K562 (cell line): ENCODE measurements around the gene PRKACA. TPM values are rescaled to one million over a fixed set of nuclear protein-coding genes. Genes with fewer than 3 reads are reported as not detected.

Experiments used
- ATAC-seq: fragments of 200-7000 bp; cut with Tn5 transposase; 3 replicates; pipeline ENCODE4 v1.9.1; 2020; ENCODE audit warnings: moderate library complexity
- BruUV-seq: library from RNA; stranded (reverse); fragments of 400-500 nt; replicated peaks from 2 replicates; lab custom pipeline; 2021; lab: Mats Ljungman, UMichigan
- CTCF ChIA-PET: fragments of 300-600 bp; formaldehyde crosslinking; extraction: SDS; loops from one replicate; lab custom pipeline; 2021; ENCODE audit warnings: low intra/inter-chr PET ratio; lab: Yijun Ruan, JAX
- POLR2A ChIA-PET: fragments of 300-600, 350-650 bp; sonication (Branson Sonifier 250); formaldehyde crosslinking; extraction: SDS; loops from one replicate; lab custom pipeline; 2021; ENCODE audit warnings: antibody characterized with exemption, inconsistent platforms; lab: Yijun Ruan, JAX
- DNase-seq, 4 experiments: peaks; one replicate each; pipeline versions ENCODE4 v3.0.0 to v3.0.0-alpha.2; 2011 to 2018; ENCODE audit warnings: low spot score in 3 of 4, mixed read lengths in 3 of 4; ENCODE audit errors: extremely low read depth in 1 of 4
- FAIRE-seq: peaks from 2 replicates; lab custom pipeline; 2011; peaks lifted over from hg19 to GRCh38; lab: Jason Lieb, UNC
- H2AFZ ChIP-seq: 2 replicates; pipeline ENCODE4 v1.6.0; 2011; ENCODE audit warnings: low read depth, low read length, control low read depth, inconsistent platforms
- H3K27ac ChIP-seq: fragments of 200-600 bp; 3 replicates; pipeline ENCODE4 v1.8.0; 2011; ENCODE audit warnings: low read depth, mild to moderate bottlenecking, control low read depth, inconsistent platforms, low read length, moderate library complexity, mixed read lengths; ENCODE audit errors: extremely low read depth
- H3K27me3 ChIP-seq, 2 experiments: fragments of 300-600 bp in 1 of 2; 2 replicates in 1 of 2; 3 replicates in 1 of 2; pipeline versions ENCODE4 v1.6.0 to v1.8.0; 2011; ENCODE audit warnings: inconsistent platforms in 2 of 2, low read length in 2 of 2, mild to moderate bottlenecking in 1 of 2, mixed read lengths in 1 of 2, moderate library complexity in 1 of 2; ENCODE audit not compliant: control insufficient read depth in 2 of 2, insufficient read depth in 2 of 2
- H3K36me3 ChIP-seq: fragments of 300-600 bp; 3 replicates; pipeline ENCODE4 v1.8.0; 2011; ENCODE audit warnings: mild to moderate bottlenecking, low read length, inconsistent platforms; ENCODE audit not compliant: control insufficient read depth, insufficient read depth
- H3K4me1 ChIP-seq, 2 experiments: fragments of 200-600 bp in 1 of 2; replicated peaks in 1 of 2; 2 replicates in 1 of 2; 3 replicates in 1 of 2; pipeline versions ENCODE4 v1.5.1 to v1.8.0; 2011; ENCODE audit warnings: inconsistent platforms in 2 of 2, low read length in 2 of 2, mild to moderate bottlenecking in 1 of 2, mixed read lengths in 1 of 2, moderate library complexity in 1 of 2; ENCODE audit not compliant: control insufficient read depth in 2 of 2, insufficient read depth in 2 of 2
- H3K4me2 ChIP-seq: 2 replicates; pipeline ENCODE4 v1.6.1; 2011; ENCODE audit warnings: low read length, control low read depth, inconsistent platforms, mixed read lengths; ENCODE audit not compliant: insufficient read depth
- H3K4me3 ChIP-seq: fragments of 200-600 bp; sonication (generic), shearing (Covaris generic); 2 replicates; pipeline ENCODE4 v1.5.1; 2016; ENCODE audit warnings: control low read depth, inconsistent platforms
- H3K79me2 ChIP-seq: fragments of 200-600 bp; 3 replicates; pipeline ENCODE4 v1.8.0; 2011; ENCODE audit warnings: low read length, inconsistent platforms; ENCODE audit not compliant: control insufficient read depth, insufficient read depth
- H3K9ac ChIP-seq, 2 experiments: 2 replicates each; pipeline versions ENCODE4 v1.6.0 to v1.6.1; 2011; ENCODE audit warnings: low read depth in 2 of 2, low read length in 2 of 2, control low read depth in 1 of 2, inconsistent platforms in 1 of 2, mild to moderate bottlenecking in 1 of 2, mixed read lengths in 1 of 2; ENCODE audit not compliant: insufficient read depth in 1 of 2
- H3K9me1 ChIP-seq: one replicate; pipeline ENCODE4 v1.6.0; 2011; ENCODE audit warnings: inconsistent platforms, mild to moderate bottlenecking, low read length, moderate library complexity; ENCODE audit not compliant: control insufficient read depth, insufficient read depth
- H3K9me3 ChIP-seq: replicated peaks from 2 replicates; pipeline ENCODE4 v1.5.1; 2011; ENCODE audit warnings: low read depth, low read length, inconsistent platforms; ENCODE audit not compliant: control insufficient read depth, insufficient read depth
- H4K20me1 ChIP-seq: replicated peaks from 2 replicates; pipeline ENCODE4 v1.6.1; 2011; ENCODE audit warnings: low read length, inconsistent platforms, mixed read lengths; ENCODE audit not compliant: control insufficient read depth, insufficient read depth
- BCOR ChIP-seq: fragments of 450-650 bp; IDR thresholded peaks from 2 replicates; pipeline ENCODE4 v1.6.1; 2016
- ZNF121 ChIP-seq: sonication (generic); formaldehyde crosslinking; conservative IDR thresholded peaks from 2 replicates; pipeline ENCODE4 v1.8.0; 2022; ENCODE audit warnings: missing genetic modification reagents
- ZNF77 ChIP-seq: fragments of 250-450 bp; sonication (Bioruptor Pico); IDR thresholded peaks from 2 replicates; pipeline ENCODE4 v1.5.0; 2020
- WGBS: fragments of 100-300 bp; shearing (Covaris generic); methylation state at CpG from one replicate; pipeline ENCODE4 v1.1.6; 2016; ENCODE audit warnings: low coverage, mixed read lengths; ENCODE audit not compliant: insufficient coverage; ENCODE audit errors: missing lambda C conversion rate; 5-methylcytosine and 5-hydroxymethylcytosine counted together
- in situ Hi-C: fragments of 300-500 bp; cut with MboI; formaldehyde crosslinking; loops from 4 replicates; pipeline ENCODE4 v1.15.0; 2018; ENCODE audit warnings: inconsistent platforms, mixed read lengths
- intact Hi-C: fragments of 100-400 bp; cut with micrococcal nuclease; formaldehyde crosslinking; loops from 2 replicates; pipeline ENCODE4 v1.14.2; 2022
- polyA plus RNA-seq, 8 experiments: library from polyadenylated mRNA; depleted of rRNA in 4 of 8; stranded (reverse) in 5 of 8; unstranded in 3 of 8; fragments of >200 nt; fragmentation: Nextera tagmentation in 2 of 8; fragmentation: Illumina TruSeq in 1 of 8; extraction: Ambion mirVana in 2 of 8; extraction: Trizol in 1 of 8; gene quantifications; 2 replicates each; pipeline versions ENCODE4 v1.2.1 to v1.2.3, GENCODE V29; 2011 to 2014; ENCODE audit warnings: inconsistent platforms in 1 of 8, missing spikeins in 1 of 8
- total RNA-seq, 7 experiments: library from RNA; depleted of rRNA in 6 of 7; stranded (reverse); fragments of >200 nt in 6 of 7; fragmentation: Illumina TruSeq in 2 of 7; extraction: Trizol in 2 of 7; gene quantifications; 2 replicates each; pipeline versions ENCODE4 v1.2.1 to v1.2.3, GENCODE V29; 2011 to 2021; ENCODE audit warnings: low replicate concordance in 1 of 7
- TF ChIP-seq, protein P1 (sequence below): fragments of 450-650 bp; formaldehyde crosslinking; IDR thresholded peaks from 2 replicates; pipeline ENCODE4 v1.4.0; 2022; ENCODE audit warnings: missing genetic modification characterization

The PRKACA gene
- total and polyA plus RNA-seq, 9 of the 15 experiments (the other 6 are each of a cell fraction or from before 2014, with no cell fraction given): 1.2 to 63.1 (median 13.0) TPM

DNA sequence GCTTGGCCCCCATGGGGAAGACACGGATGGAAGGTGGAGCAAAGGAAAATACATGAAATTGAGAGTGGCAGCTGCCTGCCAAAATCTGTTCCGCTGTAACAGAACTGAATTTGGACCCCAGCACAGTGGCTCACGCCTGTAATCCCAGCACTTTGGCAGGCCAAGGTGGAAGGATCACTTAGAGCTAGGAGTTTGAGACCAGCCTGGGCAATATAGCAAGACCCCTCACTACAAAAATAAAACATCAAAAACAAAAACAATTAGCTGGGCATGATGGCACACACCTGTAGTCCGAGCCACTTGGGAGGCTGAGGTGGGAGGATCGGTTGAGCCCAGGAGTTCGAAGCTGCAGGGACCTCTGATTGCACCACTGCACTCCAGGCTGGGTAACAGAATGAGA, 65.1 kb downstream of the PRKACA start:
- in situ Hi-C loops: loop anchor here (25.0 kb wide), 1 partner anchor 465 kb away; no protein-coding TSS in a partner anchor
- H3K79me2 ChIP-seq: no peaks in the 10 kb centered on the region
- ChIA-PET CTCF (no interaction called here), POLR2A (interaction anchor here (0.6 to 1.1 kb wide), 3 partner anchors 10 to 126 kb away, joined by 3 to 4 read pairs (median 3); no protein-coding TSS in a partner anchor)
- no peak overlapping the region for H3K27ac ChIP-seq
- H2AFZ ChIP-seq: no peak overlapping the region
- TF ChIP-seq, protein P1, sequence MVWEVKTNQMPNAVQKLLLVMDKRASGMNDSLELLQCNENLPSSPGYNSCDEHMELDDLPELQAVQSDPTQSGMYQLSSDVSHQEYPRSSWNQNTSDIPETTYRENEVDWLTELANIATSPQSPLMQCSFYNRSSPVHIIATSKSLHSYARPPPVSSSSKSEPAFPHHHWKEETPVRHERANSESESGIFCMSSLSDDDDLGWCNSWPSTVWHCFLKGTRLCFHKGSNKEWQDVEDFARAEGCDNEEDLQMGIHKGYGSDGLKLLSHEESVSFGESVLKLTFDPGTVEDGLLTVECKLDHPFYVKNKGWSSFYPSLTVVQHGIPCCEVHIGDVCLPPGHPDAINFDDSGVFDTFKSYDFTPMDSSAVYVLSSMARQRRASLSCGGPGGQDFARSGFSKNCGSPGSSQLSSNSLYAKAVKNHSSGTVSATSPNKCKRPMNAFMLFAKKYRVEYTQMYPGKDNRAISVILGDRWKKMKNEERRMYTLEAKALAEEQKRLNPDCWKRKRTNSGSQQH (CRISPR knock-in tag): no peak
- TF ChIP-seq BCOR (0 out of 2 replicates have a peak, but pooled peaks have one; percentile 37), ZNF121 (CRISPR knock-in tag) (peak; percentile 56), ZNF77 (CRISPR knock-in tag) (no peak)
- H3K9me1 ChIP-seq: no peaks in the 10 kb centered on the region
- FAIRE-seq (no peak), ATAC-seq (no peak), DNase-seq (no peak)
- H3K4me2 ChIP-seq: no peak overlapping the region
- peaks cover 23% of the 10 kb centered on the region; the same call in 2 of the 3 replicates for H3K36me3 ChIP-seq
- no peak overlapping the region for H3K4me3 ChIP-seq
- peaks cover 4% of the 10 kb centered on the region for H3K9me3 ChIP-seq
- H3K27me3 ChIP-seq: no peaks in the 10 kb centered on the region
- TSS peak; percentile 83 for BruUV-seq
- intact Hi-C loops: no loop called here
- peaks cover 0 to 39% of the 10 kb centered on the region in 2 experiments; a peak in 3 of 5 replicates for H3K4me1 ChIP-seq
- WGBS: 77% methylated on average over 6 of the region's 6 CpGs
- no peak overlapping the region for H3K9ac ChIP-seq
- H4K20me1 ChIP-seq: no peaks in the 10 kb centered on the region
